GM12891 (cell line): ENCODE results near the gene CMTM3.
A peak's percentile ranks its signal among the peaks of the same experiment; 100 is the strongest.

Source experiments
- POLR2A ChIP-seq: IDR thresholded peaks from 2 replicates; pipeline ENCODE4 v1.6.1; 2011; ENCODE audit warnings: low read depth, low read length, control low read depth
- POLR2AphosphoS5 ChIP-seq: IDR thresholded peaks from 2 replicates; pipeline ENCODE4 v1.6.1; 2011; ENCODE audit warnings: low read depth, low read length, control low read depth
- POU2F2 ChIP-seq: IDR thresholded peaks from 2 replicates; pipeline ENCODE4 v1.6.1; 2011; ENCODE audit warnings: low read depth, mild to moderate bottlenecking, control low read depth, low read length, moderate library complexity
- SPI1 ChIP-seq: IDR thresholded peaks from 2 replicates; pipeline ENCODE4 v1.6.1; 2011; ENCODE audit warnings: low read depth, low read length, control low read depth
- TAF1 ChIP-seq: IDR thresholded peaks from 2 replicates; pipeline ENCODE4 v1.6.1; 2011; ENCODE audit warnings: low read depth, low read length, control low read depth

- TF ChIP-seq POLR2A, result peak; percentile 38; the same call in 1 of the 2 replicates
- TF ChIP-seq POLR2AphosphoS5, result no peak; the same call in 1 of the 2 replicates
- TF ChIP-seq TAF1, result 0 out of 2 replicates have a peak, but pooled peaks have one; percentile 33
- TF ChIP-seq POU2F2, result 0 out of 2 replicates have a peak, but pooled peaks have one; percentile 46
- TF ChIP-seq SPI1, result no peak
Measured at GRCh38 chr16:66603537-66604375, 748 bp upstream of the CMTM3 start.
